Activated B cell treated with CpG ODN at 0.5 μM for 24 hours (primary cell): ENCODE results near the gene ITGB2. TPM values are rescaled to one million over a fixed set of nuclear protein-coding genes. Genes with fewer than 3 reads are reported as not detected.

Source experiments
- ATAC-seq: fragments of 200-7000 bp; cut with Tn5 transposase; one replicate; pipeline ENCODE4 v1.10.0; 2021; ENCODE audit warnings: low read depth, mild to moderate bottlenecking, moderate library complexity
- CTCF ChIA-PET: fragments of 350-600 bp; sonication (Branson Sonifier 250); formaldehyde crosslinking; loops from one replicate; lab custom pipeline; 2021; ENCODE audit warnings: antibody characterized with exemption; lab: Charles Lee
- POLR2A ChIA-PET: fragments of 350-600 bp; sonication (Branson Sonifier 250); formaldehyde crosslinking; loops from one replicate; lab custom pipeline; 2021; ENCODE audit warnings: antibody characterized with exemption; lab: Charles Lee
- DNase-seq: peaks from one replicate; pipeline ENCODE4 v3.0.0; 2022
- H3K27ac Mint-ChIP-seq: one replicate; pipeline ENCODE4 v1.8.0; 2020; ENCODE audit warnings: mixed read lengths
- H3K27me3 Mint-ChIP-seq: one replicate; pipeline ENCODE4 v1.8.0; 2021; ENCODE audit warnings: mixed read lengths
- H3K36me3 Mint-ChIP-seq: one replicate; pipeline ENCODE4 v1.8.0; 2021; ENCODE audit warnings: low read depth, mixed read lengths
- H3K4me1 Mint-ChIP-seq: one replicate; pipeline ENCODE4 v1.8.0; 2021; ENCODE audit warnings: mixed read lengths
- H3K4me3 Mint-ChIP-seq: one replicate; pipeline ENCODE4 v1.8.0; 2020; ENCODE audit warnings: mild to moderate bottlenecking, mixed read lengths
- H3K9me3 Mint-ChIP-seq: one replicate; pipeline ENCODE4 v1.8.0; 2020; ENCODE audit warnings: mixed read lengths
- CTCF ChIP-seq: fragments of 200-600 bp; IDR thresholded peaks from one replicate; pipeline ENCODE4 v1.8.0; 2022; ENCODE audit warnings: antibody characterized with exemption, mild to moderate bottlenecking
- intact Hi-C: fragments of 100-400 bp; cut with micrococcal nuclease; formaldehyde crosslinking; loops from one replicate; pipeline ENCODE4 v1.15.1; 2024
- total RNA-seq: library from RNA; stranded (reverse); gene quantifications from 2 replicates; pipeline ENCODE4 v1.2.3, GENCODE V29; 2022

Gene ITGB2
- total RNA-seq, 1 donor from 2014 or later: 124 TPM

- intact Hi-C loops: loop anchor here (2.0 to 10.0 kb wide), 4 partner anchors 19 to 1219 kb away; partner anchors contain the start of genes PDXK, RRP1 and SUMO3
- Mint-ChIP-seq H3K27ac (peak overlapping the region; percentile 46), H3K4me1 (peaks cover 38% of the 10 kb centered on the region), H3K27me3 (no peaks in the 10 kb centered on the region), H3K4me3 (peak overlapping the region; percentile 41), H3K36me3 (no peaks in the 10 kb centered on the region), H3K9me3 (no peaks in the 10 kb centered on the region)
- TF ChIP-seq CTCF: no peak
- ATAC-seq (no peak), DNase-seq (no peak)
- POLR2A ChIA-PET: interaction anchor here (0.6 to 7.6 kb wide), 7 partner anchors 13 to 116 kb away, joined by 3 to 84 read pairs (median 6); partner anchors contain the start of genes ITGB2 and PTTG1IP
- CTCF ChIA-PET: interaction anchor here (1.0 to 5.0 kb wide), 13 partner anchors 12 to 636 kb away, joined by 3 to 97 read pairs (median 9); partner anchors contain the start of genes ITGB2 and UBE2G2
These were observed 12.7 kb upstream of the ITGB2 start for GRCh38 chr21:44933199-44933917.

GRCh38 chr21:44932408-44933181, 11.9 kb upstream of the ITGB2 start:
- H3K4me1 Mint-ChIP-seq: peaks cover 45% of the 10 kb centered on the region
- no peaks in the 10 kb centered on the region for H3K9me3 Mint-ChIP-seq

GRCh38 chr21:44931501-44932407, 11.1 kb upstream of the ITGB2 start:
- ChIA-PET POLR2A (interaction anchor here (0.6 to 7.6 kb wide), 22 partner anchors 8 to 843 kb away, joined by 3 to 84 read pairs (median 6); partner anchors contain the start of genes CFAP410, ITGB2, PTTG1IP and SLX9), CTCF (interaction anchor here (0.7 to 5.0 kb wide), 25 partner anchors 11 to 634 kb away, joined by 3 to 97 read pairs (median 5); partner anchors contain the start of genes ITGB2, PTTG1IP and UBE2G2)
- Mint-ChIP-seq H3K36me3 (no peaks in the 10 kb centered on the region), H3K27me3 (no peaks in the 10 kb centered on the region), H3K4me3 (peak overlapping the region; percentile 88), H3K4me1 (peaks cover 54% of the 10 kb centered on the region), H3K27ac (peak overlapping the region; percentile 87), H3K9me3 (no peaks in the 10 kb centered on the region)
- no peak for TF ChIP-seq CTCF
- intact Hi-C loops: loop anchor here (1.0 to 10.0 kb wide), 9 partner anchors 17 to 1217 kb away; partner anchors contain the start of genes PDXK, RRP1, SUMO3 and UBE2G2
- no peak for DNase-seq
- ATAC-seq: no peak

More at GRCh38 chr21:44932408-44933181, 11.9 kb upstream of the ITGB2 start:
- POLR2A ChIA-PET: interaction anchor here (0.6 to 7.6 kb wide), 17 partner anchors 13 to 843 kb away, joined by 3 to 84 read pairs (median 7); partner anchors contain the start of genes CFAP410, ITGB2, PTTG1IP and SUMO3
- ATAC-seq (peak; percentile 40), DNase-seq (peak; percentile 85)
- Mint-ChIP-seq H3K27ac (no peak overlapping the region), H3K36me3 (no peaks in the 10 kb centered on the region), H3K27me3 (no peaks in the 10 kb centered on the region), H3K4me3 (peak overlapping the region; percentile 41)
- CTCF ChIA-PET: interaction anchor here (0.7 to 5.0 kb wide), 23 partner anchors 12 to 635 kb away, joined by 3 to 97 read pairs (median 6); partner anchors contain the start of genes ITGB2, PTTG1IP and UBE2G2
- intact Hi-C loops: loop anchor here (1.0 to 10.0 kb wide), 9 partner anchors 18 to 1218 kb away; partner anchors contain the start of genes PDXK, RRP1, SUMO3 and UBE2G2
- peak; percentile 24 for TF ChIP-seq CTCF

GRCh38 chr21:44931137-44931500, 10.4 kb upstream of the ITGB2 start:
- Mint-ChIP-seq H3K36me3 (no peaks in the 10 kb centered on the region), H3K4me1 (peaks cover 60% of the 10 kb centered on the region), H3K9me3 (no peaks in the 10 kb centered on the region), H3K4me3 (peak overlapping the region; percentile 88), H3K27ac (peak overlapping the region; percentile 87), H3K27me3 (no peaks in the 10 kb centered on the region)
- CTCF ChIA-PET: interaction anchor here (0.9 to 5.0 kb wide), 9 partner anchors 12 to 420 kb away, joined by 3 to 97 read pairs (median 11); partner anchors contain the start of gene UBE2G2
- ATAC-seq (peak; percentile 57), DNase-seq (peak; percentile 64)
- POLR2A ChIA-PET: interaction anchor here (0.9 to 7.6 kb wide), 16 partner anchors 9 to 179 kb away, joined by 4 to 84 read pairs (median 6); partner anchors contain the start of genes ITGB2, PTTG1IP, SLX9 and SUMO3
- TF ChIP-seq CTCF: no peak
- intact Hi-C loops: loop anchor here (5.0 to 10.0 kb wide), 3 partner anchors 114 to 1216 kb away; partner anchors contain the start of genes PDXK, RRP1 and SUMO3
